NCI-H446 treated with DMSO at 0.1 percent for 48 hours (cell line): ENCODE data around the gene BLTP3B.
"Not testable (repeated sequence)": the region's sequence is repeated elsewhere in the genome, so short reads cannot be mapped to it uniquely, and the experiment has no call there.

ENCODE experiments used
- DNase-seq: peaks from one replicate; lab custom pipeline; 2025; lab: John Stamatoyannopoulos, UW

BLTP3B gene, protein sequence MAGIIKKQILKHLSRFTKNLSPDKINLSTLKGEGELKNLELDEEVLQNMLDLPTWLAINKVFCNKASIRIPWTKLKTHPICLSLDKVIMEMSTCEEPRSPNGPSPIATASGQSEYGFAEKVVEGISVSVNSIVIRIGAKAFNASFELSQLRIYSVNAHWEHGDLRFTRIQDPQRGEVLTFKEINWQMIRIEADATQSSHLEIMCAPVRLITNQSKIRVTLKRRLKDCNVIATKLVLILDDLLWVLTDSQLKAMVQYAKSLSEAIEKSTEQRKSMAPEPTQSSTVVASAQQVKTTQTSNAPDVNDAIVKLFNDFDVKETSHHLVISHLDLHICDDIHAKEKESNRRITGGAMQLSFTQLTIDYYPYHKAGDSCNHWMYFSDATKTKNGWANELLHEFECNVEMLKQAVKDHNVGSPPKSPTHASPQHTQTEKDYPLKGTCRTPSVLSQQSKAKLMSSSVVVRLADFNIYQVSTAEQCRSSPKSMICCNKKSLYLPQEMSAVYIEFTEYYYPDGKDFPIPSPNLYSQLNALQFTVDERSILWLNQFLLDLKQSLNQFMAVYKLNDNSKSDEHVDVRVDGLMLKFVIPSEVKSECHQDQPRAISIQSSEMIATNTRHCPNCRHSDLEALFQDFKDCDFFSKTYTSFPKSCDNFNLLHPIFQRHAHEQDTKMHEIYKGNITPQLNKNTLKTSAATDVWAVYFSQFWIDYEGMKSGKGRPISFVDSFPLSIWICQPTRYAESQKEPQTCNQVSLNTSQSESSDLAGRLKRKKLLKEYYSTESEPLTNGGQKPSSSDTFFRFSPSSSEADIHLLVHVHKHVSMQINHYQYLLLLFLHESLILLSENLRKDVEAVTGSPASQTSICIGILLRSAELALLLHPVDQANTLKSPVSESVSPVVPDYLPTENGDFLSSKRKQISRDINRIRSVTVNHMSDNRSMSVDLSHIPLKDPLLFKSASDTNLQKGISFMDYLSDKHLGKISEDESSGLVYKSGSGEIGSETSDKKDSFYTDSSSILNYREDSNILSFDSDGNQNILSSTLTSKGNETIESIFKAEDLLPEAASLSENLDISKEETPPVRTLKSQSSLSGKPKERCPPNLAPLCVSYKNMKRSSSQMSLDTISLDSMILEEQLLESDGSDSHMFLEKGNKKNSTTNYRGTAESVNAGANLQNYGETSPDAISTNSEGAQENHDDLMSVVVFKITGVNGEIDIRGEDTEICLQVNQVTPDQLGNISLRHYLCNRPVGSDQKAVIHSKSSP (N-terminal part only)

DNA sequence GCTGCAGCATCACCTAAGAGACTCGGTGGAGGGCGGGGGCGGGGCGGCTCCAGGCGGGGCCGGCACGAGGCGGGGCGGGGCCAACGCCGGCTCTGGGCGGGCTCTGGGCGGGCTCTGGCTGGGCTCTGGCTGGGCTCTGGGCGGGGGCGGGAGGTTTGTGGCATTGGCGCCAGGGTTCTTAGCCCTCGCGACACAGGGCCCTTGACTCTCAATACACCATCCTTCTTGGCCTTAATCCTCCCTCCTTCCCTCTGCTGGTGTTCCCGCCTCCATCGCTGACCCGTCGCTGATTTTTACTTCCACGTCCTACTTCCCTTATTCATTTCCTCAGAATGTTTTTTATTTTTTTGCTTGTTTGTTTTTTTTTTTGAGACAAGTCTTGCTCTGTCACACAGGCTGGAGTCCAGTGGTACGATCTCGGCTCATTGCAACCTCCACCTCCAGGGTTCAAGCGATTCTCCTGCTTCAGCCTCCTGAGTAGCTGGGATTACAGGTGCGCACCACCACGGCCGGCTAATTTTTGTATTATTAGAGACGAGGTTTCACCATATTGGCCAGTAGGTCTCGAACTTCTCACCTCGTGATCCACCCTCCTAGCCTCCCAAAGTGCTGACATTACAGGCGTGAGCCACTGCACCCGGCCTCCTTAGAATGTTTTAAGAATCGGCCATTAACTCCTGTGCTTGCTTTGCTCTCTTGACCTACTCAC is at the start of gene BLTP3B:
Gene BLTP3B (minus strand): TSS at position 24 of the 709 bp plus-strand sequence. CDS start 239 bp downstream, outside the sequence.
- peak; percentile 78 for DNase-seq

DNA sequence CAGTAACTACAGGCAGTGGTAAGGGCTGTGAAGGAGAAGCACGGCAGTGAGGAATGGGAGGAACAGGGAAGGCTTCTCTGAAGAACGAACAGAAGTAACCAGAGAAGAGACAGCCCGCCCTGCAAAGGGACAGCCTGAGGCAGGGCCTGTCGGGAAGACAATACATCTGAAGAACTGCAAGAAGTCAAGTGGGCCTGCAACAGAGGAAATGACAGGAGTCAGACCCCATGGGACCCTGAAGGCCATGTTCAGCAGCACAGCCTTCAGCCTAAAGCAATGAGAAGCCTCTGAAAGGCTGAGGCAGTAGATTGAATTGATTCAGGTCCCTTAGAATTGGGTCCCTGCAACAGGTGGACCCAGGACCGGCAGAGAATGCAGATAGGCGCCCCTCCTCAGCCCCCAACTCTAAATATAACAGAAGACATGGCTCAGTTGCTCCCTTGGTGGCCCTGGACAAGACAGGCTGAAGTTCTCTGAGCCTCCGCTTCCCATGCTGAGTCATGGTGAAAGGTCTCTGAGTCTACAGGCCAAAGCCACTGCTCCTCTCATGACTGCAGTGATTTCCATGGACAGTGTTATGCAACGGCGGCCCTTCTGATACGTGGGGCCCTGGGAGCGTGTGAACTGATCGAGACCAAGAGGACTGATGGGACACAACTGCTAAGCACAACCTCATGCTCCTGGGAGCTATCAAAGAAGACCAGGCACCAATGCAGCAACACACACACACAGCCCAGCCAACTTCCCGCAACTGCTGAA is 47.1 kb upstream of the BLTP3B start:
- DNase-seq = no peak

DNA sequence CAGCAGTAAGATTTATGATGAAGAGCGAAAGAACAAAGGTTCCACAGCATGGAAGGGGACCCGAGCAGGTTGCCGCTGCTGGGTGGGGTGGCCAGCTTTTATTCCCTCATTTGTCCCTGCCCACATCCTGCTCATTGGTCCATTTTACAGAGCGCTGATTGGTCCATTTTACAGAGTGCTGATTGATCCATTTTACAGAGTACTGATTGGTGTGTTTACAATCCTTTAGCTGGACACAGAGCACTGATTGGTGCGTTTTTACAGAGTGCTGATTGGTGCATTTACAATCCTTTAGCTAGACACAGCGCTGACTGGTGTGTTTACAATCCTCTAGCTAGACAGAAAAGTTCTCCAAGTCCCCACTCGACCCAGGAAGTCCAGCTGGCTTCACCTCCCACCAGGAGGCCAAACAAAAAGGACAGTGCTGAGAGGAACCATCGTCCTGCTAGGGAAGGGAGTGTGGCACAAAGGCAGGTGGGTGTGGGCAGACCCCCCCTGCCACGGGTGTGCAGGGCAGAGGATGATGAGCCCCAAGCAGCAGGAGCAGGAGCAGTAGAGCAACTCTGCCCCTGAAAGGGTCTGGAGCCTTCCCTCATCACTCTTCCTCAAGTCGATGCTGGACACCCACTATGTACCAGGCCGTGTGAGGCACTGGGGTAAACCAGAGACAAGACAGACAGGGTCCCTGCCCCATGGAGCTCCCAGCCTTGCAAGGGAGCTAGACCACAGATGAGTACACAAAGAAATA is 46.4 kb upstream of the BLTP3B start:
- DNase-seq = not testable (repeated sequence)

DNA sequence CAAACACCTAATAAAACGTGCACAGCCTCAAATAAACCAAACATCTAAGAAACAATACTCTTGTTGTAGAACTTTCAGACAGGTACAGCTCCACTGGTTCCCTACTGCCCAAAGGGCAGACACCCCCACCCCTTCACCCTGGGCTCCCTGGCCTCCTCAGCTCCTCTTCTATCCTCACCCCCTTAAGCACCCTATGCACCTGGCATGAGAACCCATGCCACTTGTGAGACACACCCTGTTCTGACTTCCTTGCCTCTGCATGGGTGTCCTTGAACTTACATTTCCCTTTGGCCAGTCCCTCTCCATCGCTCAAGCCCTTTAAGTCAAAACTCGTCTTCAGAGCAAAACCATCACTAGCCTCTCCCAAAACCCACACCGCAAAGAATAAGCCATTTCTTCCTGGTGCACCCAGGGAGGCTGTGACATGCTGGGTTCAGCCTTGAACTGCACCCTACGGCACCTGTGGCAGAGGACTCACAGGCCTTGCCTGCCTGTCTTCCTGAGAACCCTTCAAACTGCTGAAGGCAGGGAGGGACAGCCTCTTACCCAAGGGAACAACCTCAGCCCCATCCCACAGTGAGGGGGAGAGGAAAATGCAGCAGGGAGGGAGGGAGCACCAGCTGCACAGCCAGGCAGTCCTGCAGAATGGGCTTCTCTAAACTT is 45.3 kb upstream of the BLTP3B start:
- DNase-seq = no peak

DNA sequence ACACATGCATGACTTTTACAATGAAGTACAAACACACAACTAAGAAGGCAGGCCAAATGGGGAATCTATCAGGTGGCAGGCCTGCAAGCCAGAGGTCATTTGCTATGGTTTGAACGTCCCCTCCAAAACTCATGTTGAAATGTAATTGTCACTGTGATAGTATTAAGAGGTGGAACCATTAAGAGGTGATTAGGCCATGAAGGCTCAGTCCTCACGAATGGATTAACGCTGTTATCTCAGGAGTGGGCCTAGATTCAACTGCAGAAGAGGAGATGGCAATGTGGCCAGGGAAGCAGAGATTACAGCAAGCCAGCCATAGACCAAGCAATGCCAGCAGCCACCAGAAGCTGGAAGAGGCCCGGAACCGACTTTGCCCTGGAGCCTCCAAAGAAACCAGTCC is 44.4 kb upstream of the BLTP3B start:
- DNase-seq = no peak

DNA sequence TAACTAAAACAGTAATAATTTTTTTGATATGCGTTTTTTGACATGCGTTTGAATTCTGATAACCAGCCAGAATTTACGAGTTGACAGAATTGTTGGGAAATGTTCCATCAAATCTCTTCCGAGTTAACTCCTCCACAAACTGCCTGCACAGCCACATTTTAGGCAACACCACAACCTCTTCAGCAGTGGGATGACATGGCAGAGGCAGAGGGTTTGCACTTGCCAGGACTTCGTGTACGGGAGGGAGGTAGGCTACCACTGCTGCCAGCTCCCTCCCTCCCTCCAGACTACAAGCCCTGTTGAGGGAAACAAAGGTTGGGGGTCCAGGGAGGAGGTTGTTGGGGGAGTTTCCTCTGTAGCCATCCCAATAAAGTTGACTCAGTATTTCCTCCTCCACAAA is 43.4 kb upstream of the BLTP3B start:
- no peak for DNase-seq

DNA sequence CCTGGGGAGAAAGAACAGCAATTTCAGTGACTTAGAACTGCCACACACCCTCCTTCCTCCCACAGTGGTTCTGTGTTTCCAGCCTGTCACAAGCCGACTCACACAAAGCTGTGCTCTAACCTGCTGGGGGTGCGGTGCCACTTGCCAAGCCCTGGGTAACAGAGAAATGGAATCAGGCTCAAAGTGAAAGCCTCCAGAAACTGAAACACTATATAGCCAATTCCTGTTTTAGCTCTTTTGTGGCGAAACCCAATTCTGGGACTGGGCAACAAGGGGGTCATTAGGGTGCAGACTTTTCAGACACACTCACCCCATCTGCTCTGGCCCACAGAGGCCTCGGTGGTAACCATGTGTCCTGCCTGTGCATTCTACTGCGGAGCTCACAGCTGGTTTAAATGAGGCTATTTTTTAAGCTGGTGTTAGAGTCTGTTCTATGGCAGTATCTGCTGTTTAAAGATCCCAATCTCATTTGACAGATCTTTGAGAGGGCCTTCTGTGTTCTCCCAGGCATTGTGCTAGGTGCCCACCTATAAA is 42.8 kb upstream of the BLTP3B start:
- no peak for DNase-seq

DNA sequence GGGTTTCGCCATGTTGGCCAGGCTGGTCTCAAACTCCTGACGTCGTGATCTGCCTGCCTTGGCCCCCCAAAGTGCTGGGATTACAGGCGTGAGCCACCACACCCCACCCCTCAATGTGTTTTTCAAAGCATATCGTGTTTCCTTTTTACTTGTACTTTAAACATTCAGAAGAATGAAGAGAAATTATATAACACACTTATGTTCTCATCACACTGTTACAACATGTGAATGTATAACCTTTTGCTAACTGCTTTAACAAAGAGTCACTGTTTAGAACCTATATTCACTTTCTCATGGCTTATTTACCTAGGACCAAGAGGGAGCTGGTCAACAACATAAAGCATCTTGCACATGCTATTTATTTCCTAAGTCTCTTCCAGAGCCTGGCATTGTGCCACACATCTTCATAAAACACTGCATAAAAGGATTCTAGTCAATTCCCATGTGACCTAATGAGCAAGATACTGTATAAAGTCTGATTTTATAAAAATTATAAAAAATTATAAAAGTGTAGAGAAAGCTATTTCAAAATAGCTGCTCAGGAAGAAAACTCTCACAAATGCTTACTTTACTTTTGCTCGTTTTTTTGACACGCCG is 42.0 kb upstream of the BLTP3B start:
- no peak for DNase-seq

DNA sequence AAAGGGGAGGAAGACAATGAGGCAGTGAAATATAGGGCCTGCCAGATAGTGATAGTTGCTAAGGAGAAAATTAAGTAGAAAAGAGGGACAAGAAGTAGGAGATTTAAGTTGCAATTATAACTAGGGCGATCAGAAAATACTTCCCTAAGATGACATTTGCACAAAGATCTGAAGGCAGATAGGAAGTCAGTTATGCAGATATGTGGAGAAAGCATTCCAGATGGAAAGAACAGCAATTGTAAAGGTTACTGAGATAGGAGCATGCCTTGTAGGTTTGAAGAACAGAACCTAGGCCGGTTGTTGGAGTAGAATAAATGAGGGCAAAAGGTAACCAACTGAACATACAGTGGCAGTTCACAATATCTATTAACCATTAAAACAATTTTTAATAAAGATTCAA is 36.6 kb upstream of the BLTP3B start:
- no peak for DNase-seq

DNA sequence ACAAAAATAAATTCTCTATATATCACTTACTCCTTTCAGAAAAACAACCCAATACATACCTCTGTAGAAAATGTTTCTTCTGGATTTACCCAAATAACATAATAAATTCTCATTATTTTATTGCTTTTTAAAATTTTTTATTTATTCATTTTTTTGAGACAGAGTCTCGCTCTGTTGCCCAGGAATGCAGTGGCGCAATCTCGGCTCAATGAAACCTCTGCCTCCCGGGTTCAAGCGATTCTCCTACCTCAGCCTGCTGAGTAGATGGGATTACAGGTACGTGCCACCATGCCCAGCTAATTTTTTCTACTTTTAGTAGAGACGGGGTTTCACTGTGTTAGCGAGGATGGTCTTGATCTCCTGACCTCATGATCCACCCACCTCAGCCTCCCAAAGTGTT is 33.8 kb upstream of the BLTP3B start:
- DNase-seq = not testable (repeated sequence)

DNA sequence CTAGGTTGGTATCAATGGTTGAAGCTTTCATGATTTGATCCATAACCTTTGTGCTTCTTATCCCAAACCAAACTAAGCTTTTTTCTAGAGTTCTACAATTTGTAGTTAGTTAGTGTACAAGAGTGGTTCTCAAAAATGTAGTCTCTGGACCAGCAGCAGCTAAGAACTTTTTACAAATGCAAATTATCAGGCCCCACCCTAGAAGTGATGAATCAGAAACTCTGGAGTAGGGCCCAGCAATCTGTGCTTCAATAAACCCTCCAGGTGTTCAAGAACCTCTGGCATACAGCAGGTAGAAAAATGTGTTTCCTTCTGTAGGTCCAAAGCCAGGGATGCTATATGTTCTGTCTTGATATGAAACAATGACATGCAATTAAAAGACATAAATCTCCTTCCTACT is 31.8 kb upstream of the BLTP3B start:
- DNase-seq = no peak

DNA sequence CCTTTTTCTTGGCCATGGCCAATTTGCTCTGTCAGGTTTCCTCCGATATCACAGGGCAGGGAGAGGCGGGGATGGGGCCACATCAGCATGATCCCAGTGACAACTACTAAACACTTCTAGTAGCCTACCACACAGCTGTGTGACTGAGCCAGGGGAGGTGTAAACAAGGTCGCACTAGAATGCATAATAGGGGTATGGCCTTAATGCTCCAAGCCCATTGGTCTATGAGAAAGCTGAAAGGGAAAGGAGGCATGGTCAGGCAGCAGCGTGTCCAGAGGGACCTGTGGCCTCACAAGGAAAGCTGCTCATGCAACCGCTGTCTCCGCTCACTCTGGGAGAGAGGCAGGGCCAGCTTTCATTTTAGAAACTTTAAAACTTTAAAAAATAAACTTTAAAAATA is 30.4 kb upstream of the BLTP3B start:
- no peak for DNase-seq

DNA sequence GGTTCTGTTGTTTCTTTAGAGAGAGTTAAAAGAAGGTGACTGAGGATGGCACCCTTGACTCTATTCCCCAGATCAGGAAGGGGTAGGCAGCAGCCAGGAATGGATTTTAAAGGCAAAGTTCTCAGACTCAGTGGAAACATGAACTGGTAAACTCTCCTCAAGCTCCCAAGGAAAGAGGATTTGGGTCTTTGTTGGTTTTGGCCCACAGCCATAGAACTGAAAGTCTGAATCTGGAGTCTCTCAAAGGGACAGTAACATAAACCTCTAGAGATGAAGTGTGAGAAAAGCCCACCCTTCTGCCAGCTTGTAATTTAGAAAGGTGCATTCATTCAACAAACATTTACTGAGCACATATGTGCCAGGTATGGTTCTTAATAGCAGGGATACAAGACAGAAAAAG is 28.6 kb upstream of the BLTP3B start:
- DNase-seq = no peak

DNA sequence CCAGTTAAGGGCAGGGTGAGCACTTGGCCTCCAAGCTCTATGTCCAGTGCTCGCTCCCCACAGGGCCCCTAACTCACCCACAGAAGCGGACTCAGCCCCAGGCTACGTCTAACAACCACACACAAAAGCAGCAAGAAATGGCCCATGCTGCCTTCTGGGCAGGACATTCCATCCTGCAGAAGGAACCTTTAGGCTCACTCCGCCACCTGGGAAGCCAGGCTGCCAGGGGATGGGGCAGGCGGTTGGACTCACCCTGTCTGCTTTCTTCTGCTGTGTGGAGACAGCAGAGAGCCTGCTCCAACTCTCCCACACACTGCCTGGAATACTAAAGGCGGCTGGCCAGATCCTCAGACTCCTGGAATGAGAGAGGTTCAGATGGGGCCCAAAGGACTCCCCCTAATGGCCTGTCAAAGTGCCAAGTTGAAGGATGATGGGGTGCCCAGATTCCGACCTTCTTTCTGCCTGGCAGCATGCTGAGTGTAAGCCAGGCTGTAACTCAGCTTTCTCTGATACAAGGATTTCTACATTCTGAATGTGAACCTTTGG is 27.7 kb upstream of the BLTP3B start:
- no peak for DNase-seq

DNA sequence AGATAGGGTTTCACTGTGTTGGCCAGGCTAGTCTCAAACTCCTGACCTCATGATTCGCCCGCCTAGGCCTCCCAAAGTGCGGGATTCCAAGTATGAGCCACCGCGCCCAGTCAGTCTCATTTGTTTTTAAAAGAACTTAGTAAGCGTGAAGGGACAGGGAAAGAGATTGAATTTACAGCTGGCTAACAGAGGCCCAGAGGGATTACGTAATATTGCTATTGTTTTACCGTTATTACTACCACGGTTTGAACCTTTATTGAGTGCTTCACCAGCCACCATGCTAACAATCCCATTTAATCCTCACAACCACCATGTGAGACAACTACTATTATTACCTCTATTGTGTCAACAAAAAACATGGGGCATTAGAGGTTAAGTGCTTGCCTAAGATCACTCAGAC is 26.7 kb upstream of the BLTP3B start:
- no peak for DNase-seq

DNA sequence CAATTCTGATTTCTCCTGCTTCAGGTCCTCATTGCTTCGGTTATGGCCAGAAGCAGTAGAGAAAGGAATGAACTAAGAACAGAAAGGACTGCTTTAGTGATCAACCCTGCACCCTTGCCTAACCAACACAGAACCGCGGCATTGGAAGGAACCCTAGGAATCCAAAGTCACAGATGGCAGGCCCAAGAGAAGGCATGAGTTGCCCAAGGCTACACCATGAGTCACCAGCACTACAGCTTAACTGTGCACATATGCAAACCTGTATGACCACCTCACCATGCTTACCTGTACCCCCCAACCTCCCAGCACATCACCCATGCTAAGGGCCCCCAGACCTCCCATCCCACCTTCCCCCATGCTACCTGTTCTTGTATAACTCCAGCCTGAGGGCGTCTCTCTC is 25.9 kb upstream of the BLTP3B start:
- DNase-seq = no peak

DNA sequence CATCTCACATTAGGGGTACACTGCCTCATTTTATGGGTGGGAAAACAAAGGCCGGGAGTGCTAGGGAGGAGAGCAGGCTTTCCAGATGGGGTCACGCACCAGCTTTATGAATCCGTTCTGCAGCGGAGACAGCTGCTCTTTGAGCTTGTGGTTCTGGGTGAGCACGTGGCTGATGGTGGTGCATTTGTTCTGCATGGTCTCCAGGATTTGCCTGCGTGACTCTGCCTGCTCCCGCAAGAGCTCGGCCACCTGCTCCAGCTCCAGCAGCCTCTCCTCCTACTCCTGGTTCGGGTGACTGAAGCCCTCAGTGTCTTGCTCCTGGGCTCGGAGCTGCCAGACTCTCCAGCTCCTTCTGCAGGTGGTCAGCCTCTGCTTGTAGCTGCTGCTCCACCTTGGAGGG is 23.6 kb upstream of the BLTP3B start:
- DNase-seq = no peak

DNA sequence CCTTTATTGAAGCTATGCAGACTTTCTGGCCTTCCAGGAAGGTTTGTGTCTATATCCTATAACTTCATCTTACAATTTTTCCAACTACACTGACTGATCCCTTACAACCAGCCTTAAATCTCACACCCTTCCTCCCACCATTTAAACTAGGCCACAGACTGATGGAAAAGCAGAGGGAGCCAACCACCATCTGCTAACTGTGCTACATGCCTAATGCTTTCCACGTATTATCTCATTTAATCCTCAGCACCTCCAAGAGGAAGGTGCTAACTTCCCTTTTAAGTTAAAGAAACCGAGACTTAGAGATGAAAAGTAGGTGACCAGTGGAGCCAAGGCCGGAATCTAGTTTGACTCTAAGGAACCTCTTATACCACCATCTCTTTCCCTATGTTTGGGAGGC is 22.7 kb upstream of the BLTP3B start:
- DNase-seq = no peak
